ENCODE measurements around the gene PLD4. TPM values are rescaled to one million over a fixed set of nuclear protein-coding genes. Genes with fewer than 3 reads are reported as not detected.
"Not testable (repeated sequence)": the region's sequence is repeated elsewhere in the genome, so short reads cannot be mapped to it uniquely, and the experiment has no call there.

Gene PLD4
- total RNA-seq, 2 experiments from 2014 or later, result not detected

- not testable (repeated sequence) for DNase-seq, H3K36me3 Mint-ChIP-seq, H3K9me3 Mint-ChIP-seq, H3K27ac Mint-ChIP-seq, H3K4me3 Mint-ChIP-seq, H3K4me1 Mint-ChIP-seq
- H3K27me3 Mint-ChIP-seq, result peaks cover 29% of the 10 kb centered on the region
These were observed 19.8 kb upstream of the PLD4 start for GRCh38 chr14:104904650-104905578.

GRCh38 chr14:104905579-104905933 is 19.1 kb upstream of the PLD4 start:
- not testable (repeated sequence) for H3K4me3 Mint-ChIP-seq
- H3K27me3 Mint-ChIP-seq, result peaks cover 33% of the 10 kb centered on the region

GRCh38 chr14:104908303-104908702 is 16.4 kb upstream of the PLD4 start:
- no peaks in the 10 kb centered on the region for H3K4me1 Mint-ChIP-seq
- H3K27me3 Mint-ChIP-seq, result peaks cover 42% of the 10 kb centered on the region

More at GRCh38 chr14:104905579-104905933, 19.1 kb upstream of the PLD4 start:
- H3K9me3 Mint-ChIP-seq, DNase-seq, H3K4me1 Mint-ChIP-seq, H3K27ac Mint-ChIP-seq, H3K36me3 Mint-ChIP-seq: not testable (repeated sequence)

GRCh38 chr14:104912053-104912452 is 12.6 kb upstream of the PLD4 start:
- Mint-ChIP-seq H3K4me3 (no peak overlapping the region), H3K27me3 (peaks cover 43% of the 10 kb centered on the region), H3K36me3 (peaks cover 4% of the 10 kb centered on the region), H3K4me1 (no peaks in the 10 kb centered on the region), H3K27ac (no peak overlapping the region), H3K9me3 (peaks cover 5% of the 10 kb centered on the region)
- DNase-seq, result no peak

More at GRCh38 chr14:104908303-104908702, 16.4 kb upstream of the PLD4 start:
- peaks cover 5% of the 10 kb centered on the region for H3K9me3 Mint-ChIP-seq
- DNase-seq, result no peak
- no peak overlapping the region for H3K27ac Mint-ChIP-seq
- H3K4me3 Mint-ChIP-seq, result no peak overlapping the region
- peaks cover 4% of the 10 kb centered on the region for H3K36me3 Mint-ChIP-seq

DNA sequence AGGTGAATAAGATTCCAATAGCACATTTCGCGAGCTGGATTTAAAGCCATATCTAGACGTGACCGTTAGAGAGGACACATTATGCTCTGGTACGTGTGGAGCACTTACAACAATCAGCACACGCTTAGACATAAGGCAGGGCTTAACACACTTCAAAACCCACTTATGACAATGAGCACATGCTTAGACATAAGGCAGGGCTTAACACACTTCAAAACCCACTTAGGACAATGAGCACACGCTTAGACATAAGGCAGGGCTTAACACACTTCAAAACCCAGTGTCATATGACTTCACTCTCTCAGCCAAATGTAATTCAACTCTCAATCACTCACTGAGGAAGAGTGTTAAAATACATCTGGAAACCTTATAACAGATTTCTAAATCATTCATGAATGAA is 11.2 kb upstream of the PLD4 start:
- DNase-seq, result no peak
- Mint-ChIP-seq H3K4me3 (no peak overlapping the region), H3K4me1 (no peaks in the 10 kb centered on the region), H3K27ac (no peak overlapping the region), H3K36me3 (peaks cover 4% of the 10 kb centered on the region), H3K27me3 (peaks cover 34% of the 10 kb centered on the region), H3K9me3 (peaks cover 5% of the 10 kb centered on the region)

DNA sequence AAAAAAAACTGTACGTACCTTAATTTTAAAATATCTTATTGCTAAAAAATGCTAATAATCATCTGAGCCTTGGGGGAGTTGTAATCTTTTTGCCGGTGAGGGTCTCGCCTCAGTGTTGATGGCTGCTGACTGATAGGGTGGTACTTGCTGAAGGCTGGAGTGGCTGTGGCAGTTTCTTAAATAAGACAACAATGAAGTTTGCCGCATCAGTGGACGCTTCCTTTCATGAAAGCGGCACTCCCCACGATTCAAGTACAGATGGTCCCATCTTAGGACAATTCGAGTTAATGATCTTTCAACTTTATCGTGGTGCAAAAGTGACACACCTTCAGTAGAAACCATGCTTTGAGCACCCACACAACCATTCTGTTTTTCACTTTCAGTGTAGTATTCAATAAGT is 7.6 kb upstream of the PLD4 start:
- H3K36me3 Mint-ChIP-seq, result no peaks in the 10 kb centered on the region
- H3K9me3 Mint-ChIP-seq, result peaks cover under 1% of the 10 kb centered on the region
- H3K4me3 Mint-ChIP-seq, result no peak overlapping the region
- peaks cover 21% of the 10 kb centered on the region for H3K27me3 Mint-ChIP-seq
- DNase-seq, result no peak
- no peaks in the 10 kb centered on the region for H3K4me1 Mint-ChIP-seq
- H3K27ac Mint-ChIP-seq, result no peak overlapping the region

- DNase-seq, result no peak
- Mint-ChIP-seq H3K4me1 (no peaks in the 10 kb centered on the region), H3K27ac (no peak overlapping the region), H3K4me3 (no peak overlapping the region), H3K27me3 (peaks cover 20% of the 10 kb centered on the region), H3K9me3 (no peaks in the 10 kb centered on the region), H3K36me3 (no peaks in the 10 kb centered on the region)
These were observed 6.7 kb upstream of the PLD4 start for GRCh38 chr14:104917993-104918392.

DNA sequence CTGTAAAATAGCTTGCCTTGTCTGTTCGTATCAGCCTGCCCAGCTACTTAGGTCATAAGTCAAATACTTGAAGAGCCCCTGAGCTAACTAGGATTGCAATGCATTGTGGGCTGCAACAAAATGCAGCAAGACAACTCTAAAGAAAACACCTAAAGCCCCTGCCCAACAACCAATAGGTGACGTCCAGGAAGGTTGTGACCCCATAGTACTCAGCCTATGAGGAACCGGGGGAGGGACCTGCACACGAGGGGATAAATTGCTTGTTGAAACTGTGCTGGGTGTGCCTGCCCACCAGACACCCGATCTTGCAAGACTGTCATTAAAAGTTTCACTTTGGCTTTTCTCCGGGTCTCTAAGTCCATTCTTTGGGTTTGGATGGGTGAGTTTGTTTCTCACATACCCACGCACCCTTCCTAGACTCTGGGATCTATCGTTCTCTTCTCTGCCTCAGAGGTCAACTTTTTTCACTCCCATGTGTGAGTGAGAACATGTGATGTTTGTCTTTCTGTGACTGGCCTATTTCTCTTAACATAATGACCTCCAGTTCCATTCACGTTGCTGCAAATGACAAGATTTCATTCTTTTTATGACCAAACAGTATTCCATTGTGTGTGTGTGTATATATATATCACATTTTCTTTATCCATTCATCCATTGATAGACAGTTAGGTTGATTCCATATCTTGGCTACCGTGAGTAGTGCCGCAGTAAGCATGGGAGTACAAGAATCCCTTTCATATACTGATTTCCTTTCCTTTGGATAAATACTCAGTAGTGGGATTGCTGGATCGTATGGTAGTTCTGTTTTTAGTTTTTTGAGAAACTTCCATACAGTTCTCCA is 5.3 kb upstream of the PLD4 start:
- H3K4me1 Mint-ChIP-seq, result not testable (repeated sequence)

GRCh38 chr14:104919993-104920315 is 4.7 kb upstream of the PLD4 start:
- Mint-ChIP-seq H3K4me3 (no peak overlapping the region), H3K27ac (no peak overlapping the region), H3K27me3 (peaks cover 9% of the 10 kb centered on the region), H3K4me1 (no peaks in the 10 kb centered on the region), H3K9me3 (peaks cover 2% of the 10 kb centered on the region), H3K36me3 (no peaks in the 10 kb centered on the region)
- DNase-seq, result no peak

More for the DNA sequence above, 5.3 kb upstream of the PLD4 start:
- DNase-seq, H3K27me3 Mint-ChIP-seq, H3K4me3 Mint-ChIP-seq, H3K9me3 Mint-ChIP-seq, H3K36me3 Mint-ChIP-seq, H3K27ac Mint-ChIP-seq: not testable (repeated sequence)

DNA sequence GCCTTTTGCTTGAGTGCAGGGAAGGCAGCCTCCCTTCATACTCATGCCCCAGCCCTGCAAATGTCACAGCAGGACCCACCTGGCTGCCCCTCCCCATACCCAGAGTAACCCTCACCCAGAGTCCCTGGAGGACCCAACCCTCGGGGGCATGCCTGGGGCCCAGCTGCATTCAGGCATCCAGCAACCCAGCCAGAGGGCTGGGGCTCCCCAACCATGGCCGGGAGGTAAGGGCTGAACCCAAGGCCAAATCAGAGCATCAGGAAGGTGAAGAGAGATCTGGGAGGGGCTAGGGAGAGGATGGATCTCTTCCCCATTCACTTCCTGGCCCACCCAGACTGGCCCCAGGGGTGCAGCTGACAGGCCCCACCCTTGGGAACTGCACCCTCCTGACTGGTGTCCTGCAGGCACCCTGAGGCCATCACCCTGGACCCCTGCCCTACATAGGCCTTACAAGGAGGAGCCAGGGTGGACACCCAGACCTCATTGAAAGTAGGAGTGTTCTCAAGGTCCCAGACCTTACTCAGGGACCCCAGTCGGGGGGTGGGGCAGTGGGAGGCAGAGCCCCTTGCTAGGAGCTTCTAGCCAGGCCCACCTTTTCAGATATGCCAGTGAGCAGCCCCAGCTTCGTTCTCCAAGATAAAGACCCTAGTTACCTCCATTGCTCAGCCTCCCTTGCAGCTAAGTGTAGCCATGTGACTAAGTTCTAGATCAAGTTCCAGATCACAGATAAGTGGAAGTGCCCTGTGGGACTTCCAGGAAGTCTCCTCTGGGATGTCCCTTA is 849 bp upstream of the PLD4 start:
- no peaks in the 10 kb centered on the region for H3K36me3 Mint-ChIP-seq
- no peak overlapping the region for H3K27ac Mint-ChIP-seq

GRCh38 chr14:104925214-104925854 is 655 bp downstream of the PLD4 start:
- peaks cover 8% of the 10 kb centered on the region for H3K27me3 Mint-ChIP-seq
- H3K4me1 Mint-ChIP-seq, result peaks cover 6% of the 10 kb centered on the region
- H3K9me3 Mint-ChIP-seq, result peaks cover 2% of the 10 kb centered on the region
- no peak overlapping the region for H3K4me3 Mint-ChIP-seq
- no peak overlapping the region for H3K27ac Mint-ChIP-seq
- no peaks in the 10 kb centered on the region for H3K36me3 Mint-ChIP-seq
- DNase-seq, result no peak

More for the DNA sequence above, 849 bp upstream of the PLD4 start:
- no peak for DNase-seq
- Mint-ChIP-seq H3K4me1 (peaks cover 6% of the 10 kb centered on the region), H3K4me3 (no peak overlapping the region), H3K27me3 (peaks cover 8% of the 10 kb centered on the region), H3K9me3 (peaks cover 2% of the 10 kb centered on the region)

DNA sequence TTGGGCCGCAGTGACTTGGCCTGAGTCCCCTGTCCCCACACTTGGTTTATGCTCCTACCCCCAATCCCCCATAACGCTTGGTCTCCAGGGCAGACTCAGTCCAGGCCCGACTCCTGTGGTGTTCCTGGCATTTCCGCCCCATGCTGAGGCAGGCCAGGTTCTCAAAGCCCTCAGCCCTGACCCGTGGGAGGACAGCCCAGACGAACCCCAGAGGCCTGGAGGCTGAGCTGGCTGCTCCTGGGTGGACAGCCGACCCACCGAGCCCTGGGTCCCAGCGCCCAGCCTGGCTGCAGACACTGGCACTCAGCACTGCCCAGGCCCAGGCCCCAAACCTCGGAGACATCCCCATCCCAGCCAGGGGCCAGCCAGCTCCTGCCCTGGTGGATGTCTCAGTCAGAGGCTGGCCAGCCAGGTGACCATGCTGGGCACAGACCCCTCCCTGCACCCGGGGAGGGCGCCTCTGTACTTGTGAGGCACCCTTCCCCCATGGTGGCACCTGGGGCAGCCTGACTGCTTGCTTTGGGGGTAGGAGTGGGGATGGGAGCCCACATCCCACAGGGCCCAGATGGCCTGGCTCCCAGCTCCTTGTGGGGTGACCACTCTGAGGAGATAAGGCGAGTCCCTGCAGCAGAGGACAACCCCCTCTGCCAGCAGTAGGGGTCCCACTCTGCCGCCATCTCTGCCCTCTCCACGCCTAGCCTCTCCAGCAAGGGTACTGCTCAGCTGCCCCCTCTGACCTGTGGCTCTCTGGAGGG is 1.4 kb downstream of the PLD4 start:
- H3K27ac Mint-ChIP-seq, result no peak overlapping the region
- H3K4me3 Mint-ChIP-seq, result no peak overlapping the region
- DNase-seq, result no peak
- H3K36me3 Mint-ChIP-seq, result no peaks in the 10 kb centered on the region
- peaks cover 8% of the 10 kb centered on the region for H3K27me3 Mint-ChIP-seq
- H3K9me3 Mint-ChIP-seq, result peaks cover 2% of the 10 kb centered on the region
- H3K4me1 Mint-ChIP-seq, result peaks cover 6% of the 10 kb centered on the region

- H3K9me3 Mint-ChIP-seq, result peaks cover 2% of the 10 kb centered on the region
- H3K27ac Mint-ChIP-seq, result no peak overlapping the region
- peaks cover 6% of the 10 kb centered on the region for H3K4me1 Mint-ChIP-seq
- no peak overlapping the region for H3K4me3 Mint-ChIP-seq
- DNase-seq, result peak; percentile 44
- H3K36me3 Mint-ChIP-seq, result no peaks in the 10 kb centered on the region
- H3K27me3 Mint-ChIP-seq, result peaks cover 8% of the 10 kb centered on the region
These were observed 2.1 kb downstream of the PLD4 start for GRCh38 chr14:104926619-104927431.
